NCI-H1048 (cell line): Measurements from ENCODE around the gene COQ7.

Source experiments
- DNase-seq: peaks from one replicate; lab custom pipeline; 2025; lab: John Stamatoyannopoulos, UW

Gene COQ7

DNA sequence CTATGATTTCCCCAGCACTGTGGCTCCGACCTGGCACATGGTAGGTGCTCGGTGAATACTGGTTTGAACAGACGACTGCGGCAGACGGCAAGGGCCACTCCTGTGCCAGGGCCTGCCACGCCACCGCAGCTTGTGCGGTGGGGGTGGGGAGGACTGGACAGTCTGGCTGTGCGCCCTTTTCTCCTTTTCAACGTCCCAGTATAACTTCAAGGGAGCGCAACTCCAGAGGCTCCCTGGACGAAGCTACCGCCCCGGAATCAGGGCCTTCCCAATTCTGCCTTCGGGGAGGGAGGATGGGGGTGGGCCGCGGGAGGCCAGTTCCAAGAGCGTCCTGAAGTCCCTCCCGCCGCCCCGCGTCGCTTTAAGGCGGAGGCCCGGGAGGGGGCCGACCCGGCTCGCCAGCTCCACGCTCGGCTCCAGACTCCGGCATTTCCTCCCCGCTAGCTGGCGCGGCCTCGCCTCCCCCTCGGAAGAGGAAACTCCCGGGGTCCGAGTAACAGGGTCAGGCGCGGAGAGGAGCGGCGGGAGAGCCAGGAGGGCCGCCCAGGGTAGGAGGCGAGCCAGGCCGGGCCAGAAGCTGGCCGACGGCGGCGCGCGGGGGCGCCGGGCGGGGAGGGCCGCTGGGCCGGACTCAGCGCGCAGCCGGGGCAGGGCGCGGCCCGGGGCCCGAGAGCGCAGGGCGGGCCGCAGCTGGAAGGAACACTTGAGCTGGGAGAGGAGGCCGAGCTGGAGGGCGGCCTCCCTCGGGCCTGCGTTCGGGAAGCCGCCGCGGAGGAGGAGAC lies 46.4 kb downstream of the COQ7 start, which contains the start of gene ITPRIPL2:
Gene ITPRIPL2, plus strand, starts transcription at position 388 of the 782 bp plus-strand sequence. CDS start 498 bp downstream, outside the sequence.
- no peak for DNase-seq

DNA sequence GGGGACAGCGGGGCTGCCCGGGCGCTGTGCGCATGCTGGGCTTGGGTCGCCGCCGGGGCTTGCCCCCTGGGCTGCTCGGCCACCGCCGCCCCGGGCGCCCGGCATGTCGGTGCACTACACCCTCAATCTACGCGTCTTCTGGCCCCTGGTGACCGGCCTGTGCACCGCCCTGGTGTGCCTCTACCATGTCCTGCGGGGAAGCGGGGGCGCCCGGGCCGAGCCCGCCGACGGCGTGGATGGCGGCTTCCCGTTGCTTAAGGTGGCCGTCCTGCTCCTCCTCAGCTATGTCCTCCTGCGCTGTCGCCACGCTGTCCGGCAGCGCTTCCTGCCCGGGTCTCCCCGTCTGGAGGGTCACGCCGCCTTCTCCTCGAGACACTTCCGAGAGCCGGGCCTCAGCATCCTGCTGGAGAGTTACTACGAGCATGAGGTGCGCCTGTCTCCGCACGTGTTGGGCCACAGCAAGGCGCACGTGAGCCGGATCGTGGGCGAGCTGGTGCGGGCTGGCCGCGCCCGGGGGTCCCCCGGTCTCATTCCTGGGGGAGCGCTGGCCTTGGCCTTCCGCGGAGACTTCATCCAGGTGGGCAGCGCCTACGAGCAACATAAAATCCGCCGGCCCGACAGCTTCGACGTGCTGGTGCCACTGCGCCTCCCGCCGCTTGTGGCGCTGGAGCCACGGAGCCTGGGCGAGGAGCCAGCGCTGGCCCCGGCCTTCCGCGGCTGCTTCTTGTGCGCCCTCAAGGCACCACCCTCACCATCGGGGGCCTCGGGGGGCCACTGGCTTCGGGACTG lies 47.1 kb downstream of the COQ7 start:
- DNase-seq = no peak

DNA sequence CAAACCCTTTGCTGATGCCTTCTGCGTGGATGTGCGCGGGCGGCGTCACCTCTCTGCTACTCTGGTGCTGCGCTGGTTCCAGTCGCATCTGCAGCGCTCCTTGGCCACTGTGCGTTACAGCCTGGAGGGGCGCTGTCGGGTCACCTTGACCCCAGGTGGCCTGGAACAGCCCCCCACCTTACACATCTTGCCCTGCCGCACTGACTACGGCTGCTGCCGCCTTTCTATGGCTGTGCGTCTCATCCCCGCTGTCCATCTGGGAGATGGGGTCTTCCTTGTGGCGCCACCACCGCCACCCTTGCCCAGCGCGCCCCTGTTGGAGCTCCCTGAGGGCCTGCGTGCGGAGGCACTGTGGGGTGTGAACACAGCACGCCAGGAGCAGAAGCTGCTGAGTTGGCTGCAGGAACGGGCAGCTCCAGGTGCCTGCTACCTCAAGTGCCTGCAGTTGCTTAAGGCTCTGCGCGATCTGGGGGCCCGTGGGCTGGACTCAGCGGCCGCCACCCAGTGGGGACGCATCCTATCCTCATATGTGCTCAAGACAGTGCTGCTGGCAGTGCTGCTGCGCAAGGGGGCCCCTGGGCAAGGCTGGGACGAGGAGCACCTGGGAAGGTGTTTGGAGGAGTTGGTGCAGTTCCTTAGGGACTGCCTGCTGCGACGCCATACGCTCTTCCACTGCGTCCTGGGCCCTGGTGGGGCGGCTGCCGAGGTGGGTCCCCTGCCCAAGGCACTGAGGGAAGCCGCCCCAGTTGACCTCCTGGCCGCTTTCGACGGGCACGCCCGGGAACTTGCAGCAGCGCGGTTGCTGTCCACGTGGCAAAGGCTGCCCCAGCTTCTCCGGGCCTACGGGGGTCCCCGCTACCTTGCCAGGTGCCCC lies 48.0 kb downstream of the COQ7 start:
- no peak for DNase-seq

DNA sequence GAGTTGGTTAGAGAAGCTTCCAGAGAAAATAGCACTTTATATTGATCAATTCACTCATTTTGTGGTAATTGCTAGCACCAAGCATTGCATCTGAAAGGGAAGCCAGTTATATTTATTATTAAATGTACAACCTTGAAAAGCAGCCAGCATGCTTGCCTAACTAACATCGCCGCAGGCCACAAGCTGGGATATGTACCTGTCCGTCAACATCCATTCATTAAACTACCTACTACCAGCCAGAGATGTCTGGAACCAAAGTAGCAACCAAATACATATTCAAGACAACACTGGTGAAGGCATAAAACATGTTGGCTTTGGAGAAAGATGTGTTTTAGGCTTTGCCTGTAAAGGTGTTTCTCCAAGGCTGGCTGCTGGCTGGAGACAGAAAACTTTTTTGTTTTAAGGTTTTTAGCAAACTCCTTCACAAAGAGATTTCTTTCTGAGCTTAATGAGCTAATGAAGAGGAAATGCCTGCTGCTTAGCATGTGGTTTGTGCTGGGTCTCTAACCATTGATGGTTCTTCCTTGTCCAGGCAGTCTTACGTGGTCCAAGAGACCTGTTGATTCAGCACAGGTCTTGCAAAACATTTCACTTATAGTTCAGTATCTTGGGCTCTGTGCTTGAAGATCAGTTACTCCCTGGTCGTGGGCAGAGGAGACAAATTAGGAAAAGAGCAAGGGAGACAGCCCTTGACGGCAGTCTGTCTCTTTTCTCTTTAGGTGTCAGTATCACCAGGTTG lies 49.5 kb downstream of the COQ7 start:
- DNase-seq = no peak

DNA sequence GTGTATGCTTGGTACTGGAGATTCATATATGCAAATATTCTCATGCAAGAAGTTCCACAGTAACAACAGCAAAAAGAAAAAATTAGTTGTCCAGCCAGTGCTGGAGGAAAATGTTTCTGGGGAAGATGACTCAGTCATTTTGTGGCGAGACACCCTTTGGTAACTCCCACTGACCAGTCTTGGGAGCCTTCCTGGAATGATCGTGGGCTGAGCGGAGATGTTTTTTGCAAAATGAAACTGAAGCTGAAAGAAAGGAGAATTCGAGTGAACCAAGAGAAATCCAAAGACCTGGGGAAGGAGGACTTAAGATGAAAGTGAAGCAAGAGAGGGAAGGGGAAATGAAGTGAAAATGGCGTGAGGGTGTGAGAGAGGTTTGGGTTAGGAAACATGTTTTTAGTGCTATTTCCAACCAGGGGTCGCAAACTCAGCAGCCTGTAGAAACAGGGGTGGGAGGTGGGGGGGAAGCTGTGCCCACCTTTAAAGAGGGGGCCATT lies 51.6 kb downstream of the COQ7 start:
- DNase-seq = no peak

DNA sequence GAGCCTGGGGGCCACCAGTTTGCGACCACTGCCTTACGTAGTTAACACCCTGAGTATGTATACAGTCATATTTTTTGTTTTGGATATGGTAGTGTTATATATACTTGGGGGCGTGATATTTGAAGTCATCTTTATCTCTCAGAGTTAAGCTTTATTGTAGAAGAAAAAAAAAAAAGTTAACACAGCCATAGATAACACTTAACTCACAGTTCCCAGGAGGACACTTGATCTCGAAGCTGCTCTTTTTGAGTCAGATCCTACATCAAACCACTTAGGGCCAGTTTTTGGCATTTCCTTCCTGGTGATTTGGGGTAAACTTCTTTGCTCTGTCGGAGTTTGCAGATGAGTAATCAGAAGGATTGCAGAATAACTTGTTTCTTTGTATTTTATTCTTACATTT lies 52.1 kb downstream of the COQ7 start:
- no peak for DNase-seq

DNA sequence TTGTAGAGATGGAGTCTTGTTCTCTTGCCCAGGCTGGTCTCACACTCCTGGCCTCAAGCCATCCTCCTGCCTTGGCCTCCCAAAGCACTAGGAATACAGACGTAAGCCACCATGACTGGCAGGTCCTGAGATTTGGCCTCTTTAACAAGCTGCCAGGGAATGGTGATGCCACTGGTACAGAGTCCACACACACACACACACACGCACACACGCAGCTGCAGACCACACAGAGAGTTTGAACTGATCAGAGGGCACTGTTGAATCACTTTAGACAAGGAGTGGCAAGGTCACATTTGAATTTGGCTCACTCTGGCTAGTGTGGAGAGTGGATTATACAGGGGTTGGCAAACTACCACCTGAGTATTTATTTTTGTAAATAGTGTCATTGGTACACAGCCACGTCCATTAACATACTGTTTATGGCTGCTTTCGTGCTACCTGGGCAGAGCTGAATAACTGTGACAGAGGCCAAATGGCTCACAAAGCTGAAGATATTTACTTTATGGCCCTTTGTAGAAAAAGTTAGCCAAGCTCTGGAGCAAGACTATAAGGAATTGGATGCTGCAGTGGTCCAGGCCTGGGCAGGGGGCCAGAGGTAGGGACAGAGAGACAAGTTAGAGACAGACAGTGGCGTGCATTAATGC lies 56.2 kb downstream of the COQ7 start:
- DNase-seq = no peak

DNA sequence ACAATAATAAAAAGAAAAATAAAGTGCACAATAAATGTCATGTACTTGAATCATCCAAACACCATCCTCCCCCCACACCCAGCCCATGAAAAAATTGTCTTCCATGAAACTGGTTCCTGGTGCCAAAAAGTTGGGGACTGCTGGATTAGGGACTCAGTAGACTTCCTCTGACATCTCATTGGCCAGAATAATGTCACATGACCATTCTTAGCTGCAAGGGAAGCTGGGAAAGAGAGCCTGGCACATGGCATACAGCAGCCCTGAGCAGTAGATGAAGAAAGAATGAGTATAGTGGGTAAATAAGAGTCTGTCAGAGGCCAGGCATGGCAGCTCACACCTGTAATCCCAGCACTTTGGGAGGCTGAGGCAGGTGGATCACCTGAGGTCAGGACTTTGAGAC lies 58.9 kb downstream of the COQ7 start:
- no peak for DNase-seq

DNA sequence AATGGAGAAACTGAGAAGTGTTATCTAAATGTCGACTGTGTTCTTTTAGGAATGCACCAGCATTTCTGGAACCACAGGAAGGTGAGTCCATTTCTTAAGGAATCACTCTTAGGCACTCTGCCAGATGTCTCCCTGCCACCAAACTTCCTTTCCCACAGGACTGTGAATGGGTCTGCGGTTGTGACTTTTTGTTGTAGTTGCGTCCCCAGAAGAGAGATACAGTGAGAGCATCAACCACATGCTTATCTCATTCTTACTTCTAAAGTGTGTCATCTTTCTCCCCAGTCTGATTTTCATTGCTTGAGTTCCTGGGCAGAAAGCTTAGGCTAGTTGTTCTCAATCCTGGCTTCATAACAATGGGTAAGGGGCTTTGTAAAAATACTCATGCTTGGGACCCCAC lies 59.8 kb downstream of the COQ7 start:
- no peak for DNase-seq

DNA sequence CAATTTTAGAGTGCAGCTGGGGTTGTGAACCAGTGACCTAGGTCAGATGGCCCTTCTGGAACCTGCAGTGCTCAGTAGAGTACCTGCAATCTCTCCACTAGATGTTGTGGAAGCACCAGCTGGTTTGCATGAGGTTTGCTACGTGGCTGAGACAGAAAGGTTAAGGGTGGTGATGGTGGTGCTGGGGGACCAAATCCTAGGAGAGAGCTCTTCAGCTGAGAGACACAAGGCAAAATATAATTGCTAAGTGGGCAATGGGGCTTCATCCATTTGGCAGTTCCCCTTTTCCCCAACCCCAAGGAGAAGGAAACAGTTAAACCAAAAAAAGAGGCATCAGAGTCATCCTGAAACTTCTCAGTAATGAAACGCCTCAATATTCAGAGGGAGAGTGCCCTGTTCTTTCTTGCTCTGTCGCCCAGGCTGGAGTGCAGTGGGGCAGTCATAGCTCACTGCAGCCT lies 60.3 kb downstream of the COQ7 start:
- DNase-seq = no peak

DNA sequence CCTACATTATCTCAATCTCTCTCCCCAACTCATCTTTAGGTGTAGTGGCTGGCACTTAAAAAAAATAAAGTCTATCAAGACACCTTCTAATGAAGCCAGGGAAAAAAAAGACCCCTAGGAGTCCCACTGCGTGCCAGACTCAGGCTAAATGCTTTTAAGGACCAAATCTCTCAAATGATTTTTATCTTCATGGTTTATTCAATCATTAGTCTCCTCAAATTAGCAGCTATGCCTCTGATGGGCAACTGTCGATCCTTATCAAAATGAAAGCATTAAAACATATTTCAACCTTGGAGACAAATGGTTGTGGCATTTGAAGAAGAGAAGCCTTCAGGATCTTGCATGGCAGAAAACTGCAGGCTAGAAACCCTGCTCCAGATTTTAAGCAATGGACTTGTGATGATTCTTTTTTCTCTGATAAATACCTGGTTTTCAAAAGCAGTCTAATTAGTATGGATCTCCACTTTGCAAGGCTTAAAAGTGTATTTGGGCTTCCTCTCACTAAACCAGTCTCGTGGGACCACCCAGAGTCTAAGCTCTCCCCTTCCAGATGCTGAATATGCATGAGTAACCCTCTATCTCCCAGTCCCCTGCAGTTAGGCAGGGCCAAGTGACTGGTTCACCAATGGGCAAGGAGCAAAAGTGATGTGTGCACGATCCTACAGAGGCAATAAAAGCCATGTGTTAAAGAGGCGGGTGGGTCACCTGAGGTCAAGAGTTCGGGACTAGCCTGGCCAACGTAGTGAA lies 61.2 kb downstream of the COQ7 start:
- DNase-seq = no peak
